ENCODE results near the gene SMC1B.
"Not testable (repeated sequence)": the region's sequence is repeated elsewhere in the genome, so short reads cannot be mapped to it uniquely, and the experiment has no call there.

The SMC1B gene, protein sequence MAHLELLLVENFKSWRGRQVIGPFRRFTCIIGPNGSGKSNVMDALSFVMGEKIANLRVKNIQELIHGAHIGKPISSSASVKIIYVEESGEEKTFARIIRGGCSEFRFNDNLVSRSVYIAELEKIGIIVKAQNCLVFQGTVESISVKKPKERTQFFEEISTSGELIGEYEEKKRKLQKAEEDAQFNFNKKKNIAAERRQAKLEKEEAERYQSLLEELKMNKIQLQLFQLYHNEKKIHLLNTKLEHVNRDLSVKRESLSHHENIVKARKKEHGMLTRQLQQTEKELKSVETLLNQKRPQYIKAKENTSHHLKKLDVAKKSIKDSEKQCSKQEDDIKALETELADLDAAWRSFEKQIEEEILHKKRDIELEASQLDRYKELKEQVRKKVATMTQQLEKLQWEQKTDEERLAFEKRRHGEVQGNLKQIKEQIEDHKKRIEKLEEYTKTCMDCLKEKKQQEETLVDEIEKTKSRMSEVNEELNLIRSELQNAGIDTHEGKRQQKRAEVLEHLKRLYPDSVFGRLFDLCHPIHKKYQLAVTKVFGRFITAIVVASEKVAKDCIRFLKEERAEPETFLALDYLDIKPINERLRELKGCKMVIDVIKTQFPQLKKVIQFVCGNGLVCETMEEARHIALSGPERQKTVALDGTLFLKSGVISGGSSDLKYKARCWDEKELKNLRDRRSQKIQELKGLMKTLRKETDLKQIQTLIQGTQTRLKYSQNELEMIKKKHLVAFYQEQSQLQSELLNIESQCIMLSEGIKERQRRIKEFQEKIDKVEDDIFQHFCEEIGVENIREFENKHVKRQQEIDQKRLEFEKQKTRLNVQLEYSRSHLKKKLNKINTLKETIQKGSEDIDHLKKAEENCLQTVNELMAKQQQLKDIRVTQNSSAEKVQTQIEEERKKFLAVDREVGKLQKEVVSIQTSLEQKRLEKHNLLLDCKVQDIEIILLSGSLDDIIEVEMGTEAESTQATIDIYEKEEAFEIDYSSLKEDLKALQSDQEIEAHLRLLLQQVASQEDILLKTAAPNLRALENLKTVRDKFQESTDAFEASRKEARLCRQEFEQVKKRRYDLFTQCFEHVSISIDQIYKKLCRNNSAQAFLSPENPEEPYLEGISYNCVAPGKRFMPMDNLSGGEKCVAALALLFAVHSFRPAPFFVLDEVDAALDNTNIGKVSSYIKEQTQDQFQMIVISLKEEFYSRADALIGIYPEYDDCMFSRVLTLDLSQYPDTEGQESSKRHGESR

GRCh38 chr22:45413368-45414211 is at the start of gene SMC1B, which contains the start of gene RIBC2:
Gene SMC1B, minus strand, starts transcription at chr22:45413599. Its CDS starts 32 bp downstream, at chr22:45413567.
Gene RIBC2, plus strand, starts transcription at chr22:45413693. Its CDS starts 194 bp downstream, at chr22:45413887.
- DNase-seq, result peak; percentile 73

DNA sequence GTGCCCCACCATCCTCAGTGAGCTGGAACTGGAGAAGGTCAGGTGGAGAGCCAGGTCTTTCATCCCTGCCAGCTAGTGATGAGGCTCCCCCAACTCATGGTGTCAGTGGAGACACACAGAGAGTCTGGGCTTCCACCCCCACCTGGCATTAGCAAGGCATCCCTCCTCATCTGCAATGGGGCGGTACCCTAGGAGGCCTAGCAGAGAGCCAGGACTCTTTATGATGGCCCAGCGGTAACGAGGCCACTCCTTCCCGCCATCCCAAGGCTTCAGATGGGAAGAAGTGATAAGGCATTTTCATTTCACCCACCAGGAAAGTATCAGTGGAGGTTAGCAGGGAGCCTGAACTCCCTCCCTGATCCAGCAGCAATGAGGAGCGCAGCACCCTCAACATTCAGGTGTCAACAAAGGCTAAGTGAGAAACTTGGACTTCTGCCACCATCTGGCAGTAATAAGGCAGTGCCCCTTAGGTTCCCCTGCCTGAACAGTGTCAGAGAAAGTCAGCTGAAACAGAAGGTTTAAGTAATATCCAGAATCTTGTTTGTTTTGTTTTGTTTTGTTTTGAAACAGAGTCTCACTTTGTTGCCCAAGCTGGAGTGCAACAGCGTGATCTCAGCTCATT is 48.7 kb upstream of the SMC1B start:
- no peak for DNase-seq

GRCh38 chr22:45460288-45461109 is 47.1 kb upstream of the SMC1B start:
- no peak for DNase-seq

DNA sequence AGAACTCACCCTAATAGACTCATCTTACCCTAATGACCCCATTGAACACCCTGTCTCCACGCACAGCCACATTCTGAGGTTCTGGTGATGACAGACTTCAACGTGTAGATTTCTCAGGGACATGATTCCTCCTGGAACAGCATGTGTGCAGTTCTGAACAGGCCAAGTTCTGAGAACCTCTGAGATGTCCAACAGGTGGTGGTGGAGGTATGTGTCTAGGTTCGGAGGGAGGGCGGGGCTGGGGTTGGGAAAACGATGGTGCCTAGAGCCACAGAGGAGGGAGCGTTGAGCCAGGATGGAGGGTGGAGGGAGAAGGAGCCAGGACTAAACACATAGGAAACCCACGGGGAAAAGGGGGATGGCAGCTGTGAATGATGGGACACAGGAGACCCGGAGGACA is 45.8 kb upstream of the SMC1B start:
- DNase-seq, result no peak

- DNase-seq, result no peak
Observed at GRCh38 chr22:45458532-45458931, 45.1 kb upstream of the SMC1B start.

DNA sequence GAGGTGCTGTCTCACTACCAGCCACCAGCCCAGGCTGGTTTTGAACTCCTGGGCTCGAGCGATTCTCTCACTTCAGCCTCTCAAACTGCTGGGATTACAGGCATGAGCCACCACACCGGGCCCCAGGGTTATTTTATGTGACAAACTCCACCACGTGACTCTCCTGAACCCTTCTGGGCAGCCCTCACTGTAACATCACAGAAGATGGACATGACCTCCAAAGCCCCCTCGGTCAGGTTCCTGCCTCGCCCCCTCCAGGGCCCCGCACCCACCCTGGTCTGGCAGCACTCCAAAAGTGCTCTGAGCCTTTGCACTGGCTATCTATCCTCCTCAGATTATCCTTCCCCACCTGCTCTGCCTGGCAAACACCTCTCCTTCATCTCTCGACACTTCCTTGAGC is 43.4 kb upstream of the SMC1B start:
- DNase-seq, result no peak

DNA sequence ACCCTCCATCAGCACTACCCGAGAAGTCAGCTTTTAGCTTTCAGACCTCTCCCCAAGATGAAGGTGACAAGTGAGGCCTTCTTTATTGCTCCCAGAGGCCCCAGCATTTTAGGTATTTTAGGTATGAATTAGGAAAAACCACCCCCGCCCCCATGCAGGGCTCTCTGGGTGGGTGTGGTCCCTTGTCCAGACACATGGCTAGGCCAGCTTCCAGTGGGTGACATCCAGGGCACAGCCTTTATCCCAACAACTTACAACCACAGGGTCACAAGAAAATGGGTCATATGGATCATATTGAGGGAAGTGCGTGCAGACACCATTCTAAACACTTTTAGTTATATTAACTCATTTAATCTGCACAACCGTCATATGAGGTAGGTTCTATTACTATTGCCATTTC is 42.2 kb upstream of the SMC1B start:
- no peak for DNase-seq

DNA sequence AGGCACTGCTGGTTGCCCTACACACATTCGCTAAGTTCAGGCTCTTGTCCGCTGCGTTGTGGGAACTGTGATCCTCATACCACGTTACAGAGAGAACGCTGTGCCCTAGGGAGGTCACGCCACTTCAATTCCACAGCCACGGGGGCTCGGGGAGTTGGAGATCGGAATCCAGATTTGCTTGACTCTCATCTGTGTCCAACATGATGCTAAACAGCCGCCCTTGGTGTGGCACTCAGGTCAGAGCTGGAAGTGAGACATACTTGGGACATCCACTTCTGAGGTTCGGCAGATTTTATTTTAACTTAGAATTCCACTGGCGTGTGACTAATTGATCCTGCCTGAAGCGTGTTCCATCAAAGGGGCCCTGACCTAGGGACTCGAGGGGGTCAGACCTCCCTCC is 41.8 kb upstream of the SMC1B start:
- no peak for DNase-seq

DNA sequence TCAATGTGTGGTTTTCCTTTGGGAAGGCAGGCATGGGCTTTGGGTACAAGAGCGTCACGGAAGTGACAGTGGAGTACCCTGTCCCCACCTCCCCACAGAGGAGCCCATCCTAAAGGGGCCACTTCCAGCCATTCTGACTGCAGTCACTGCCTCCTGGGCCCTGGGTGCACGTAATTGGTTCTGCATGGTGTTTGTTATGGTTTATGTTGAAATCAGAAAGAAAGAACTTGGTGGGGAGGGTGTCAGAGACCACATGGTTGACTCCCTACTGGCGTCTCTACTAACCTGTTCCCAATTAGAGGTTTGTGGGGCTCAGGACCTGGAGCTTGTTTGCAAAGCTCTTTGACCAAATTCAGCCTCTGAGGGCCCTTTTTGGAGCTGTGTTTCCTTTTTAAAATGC is 40.9 kb upstream of the SMC1B start:
- DNase-seq, result no peak

DNA sequence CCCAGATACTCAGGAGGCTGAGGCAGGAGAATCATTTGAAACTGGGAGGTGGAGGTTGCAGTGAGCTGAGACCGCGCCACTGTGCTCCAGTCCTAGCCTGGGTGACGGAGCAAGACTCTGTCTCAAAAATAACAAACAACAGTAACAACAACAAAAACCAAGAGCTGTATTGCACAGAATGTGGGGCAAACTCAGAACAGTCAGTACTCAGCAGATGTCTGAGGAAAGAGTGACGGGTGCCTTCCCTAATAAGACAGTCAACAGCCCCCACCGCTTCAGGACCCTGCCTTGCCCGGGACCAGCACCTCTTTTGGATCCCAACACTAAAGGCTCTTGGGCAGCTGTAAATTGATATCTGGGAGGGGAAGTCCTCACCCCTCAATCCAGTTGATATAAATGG is 40.4 kb upstream of the SMC1B start:
- DNase-seq, result no peak

GRCh38 chr22:45452565-45453379 is 39.4 kb upstream of the SMC1B start:
- DNase-seq, result no peak

GRCh38 chr22:45451972-45452371 is 38.6 kb upstream of the SMC1B start:
- DNase-seq, result no peak

DNA sequence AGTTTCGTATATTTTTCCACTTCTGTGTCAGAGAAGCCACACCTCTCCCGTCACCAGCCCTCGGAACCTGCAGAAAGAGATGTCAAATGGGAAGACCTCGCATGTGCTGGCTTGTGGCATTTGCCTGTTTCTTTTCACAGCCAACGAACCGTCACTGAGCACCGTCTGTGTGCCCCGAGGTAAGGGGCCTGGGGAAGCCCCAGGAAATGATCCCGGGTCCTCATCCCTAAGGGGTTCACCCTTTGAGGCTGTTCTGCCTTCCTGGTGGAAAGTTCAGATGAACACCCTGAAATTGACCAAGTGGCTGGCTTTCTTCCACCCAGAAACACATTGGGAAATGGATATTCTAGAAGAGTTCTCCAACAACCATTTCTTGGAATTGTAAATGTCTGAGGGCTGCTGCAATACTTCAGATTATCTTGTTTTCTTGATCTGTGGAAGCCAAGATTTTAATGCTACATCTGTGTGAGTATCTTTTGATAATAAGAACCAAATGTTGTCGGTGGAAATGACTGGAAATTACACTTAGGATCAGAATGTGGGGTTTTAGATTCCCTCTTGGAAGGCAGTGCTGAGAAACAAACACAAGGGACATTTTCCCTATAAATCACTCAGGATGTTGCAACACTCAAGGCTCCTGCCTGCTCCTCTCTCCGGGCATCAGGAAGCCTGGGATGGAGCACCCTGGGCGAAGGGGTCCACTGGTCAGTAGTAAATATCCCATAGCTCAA is 37.7 kb upstream of the SMC1B start:
- no peak for DNase-seq

GRCh38 chr22:45450101-45450785 is 36.8 kb upstream of the SMC1B start:
- DNase-seq, result no peak

DNA sequence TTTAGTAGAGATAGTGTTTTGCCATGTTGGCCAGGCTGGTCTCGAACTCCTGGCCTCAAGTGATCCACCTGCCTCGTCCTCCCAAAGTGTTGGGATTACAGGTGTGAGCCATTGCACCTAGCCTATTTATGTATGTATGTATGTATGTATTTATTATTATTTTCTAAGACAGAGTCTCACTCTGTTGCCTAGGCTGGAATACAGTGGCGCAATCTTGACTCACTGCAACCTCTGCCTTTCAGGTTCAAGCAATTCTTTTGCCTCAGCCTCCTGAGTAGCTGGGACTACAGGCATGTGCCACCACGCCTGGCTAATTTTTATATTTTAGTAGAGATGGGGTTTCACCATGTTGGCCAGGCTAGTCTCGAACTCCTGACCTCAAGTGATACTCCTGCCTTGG is 36.0 kb upstream of the SMC1B start:
- not testable (repeated sequence) for DNase-seq

GRCh38 chr22:45448431-45448830 is 35.0 kb upstream of the SMC1B start:
- no peak for DNase-seq

DNA sequence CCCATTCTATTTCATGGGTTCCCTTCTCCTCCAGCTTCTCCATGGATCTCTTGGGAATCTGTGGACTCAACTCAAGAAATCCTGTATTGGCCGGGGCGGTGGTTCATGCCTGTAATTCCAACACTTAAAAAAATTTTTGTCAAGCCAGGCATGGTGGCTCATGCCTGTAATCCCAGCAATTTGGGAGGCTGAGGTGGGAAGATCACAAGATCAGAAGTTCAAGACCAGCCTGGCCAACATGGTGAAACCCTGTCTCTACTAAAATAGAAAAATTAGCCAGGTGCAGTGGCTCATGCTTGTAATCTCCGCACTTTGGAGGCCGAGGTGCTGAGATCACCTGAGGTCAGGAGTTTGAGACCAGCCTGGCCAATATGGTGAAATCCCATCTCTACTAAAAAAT is 34.2 kb upstream of the SMC1B start:
- not testable (repeated sequence) for DNase-seq

GRCh38 chr22:45446216-45446615 is 32.8 kb upstream of the SMC1B start:
- DNase-seq, result no peak

Data from activated CD8-positive, alpha-beta memory T cell treated with anti-CD3 and anti-CD28 coated beads, Interleukin-2, amount 50 U/mL, for 4 hours (primary cell).